ENCODE results near the gene UBXN10.

DNA sequence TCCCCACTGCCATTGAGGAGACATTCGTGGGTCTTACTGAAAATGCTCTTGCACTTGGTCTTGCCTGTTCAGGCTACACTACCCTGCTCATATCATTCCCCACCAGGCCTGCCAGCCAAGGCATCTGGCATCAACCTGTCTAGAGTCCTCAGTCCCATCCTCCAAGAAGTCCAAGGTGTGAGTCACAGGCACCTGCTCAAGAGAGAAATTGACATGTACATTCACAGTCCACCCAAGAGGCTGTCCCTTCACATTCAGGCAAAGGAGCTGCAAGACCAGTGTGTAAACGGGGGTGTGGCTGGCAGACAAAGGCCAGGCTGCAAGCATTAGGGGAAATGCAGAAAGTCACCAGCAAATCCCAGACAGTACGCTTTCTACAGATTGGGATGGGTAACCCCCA, 13.5 kb downstream of the UBXN10 start:
- TF ChIP-seq, protein P1, sequence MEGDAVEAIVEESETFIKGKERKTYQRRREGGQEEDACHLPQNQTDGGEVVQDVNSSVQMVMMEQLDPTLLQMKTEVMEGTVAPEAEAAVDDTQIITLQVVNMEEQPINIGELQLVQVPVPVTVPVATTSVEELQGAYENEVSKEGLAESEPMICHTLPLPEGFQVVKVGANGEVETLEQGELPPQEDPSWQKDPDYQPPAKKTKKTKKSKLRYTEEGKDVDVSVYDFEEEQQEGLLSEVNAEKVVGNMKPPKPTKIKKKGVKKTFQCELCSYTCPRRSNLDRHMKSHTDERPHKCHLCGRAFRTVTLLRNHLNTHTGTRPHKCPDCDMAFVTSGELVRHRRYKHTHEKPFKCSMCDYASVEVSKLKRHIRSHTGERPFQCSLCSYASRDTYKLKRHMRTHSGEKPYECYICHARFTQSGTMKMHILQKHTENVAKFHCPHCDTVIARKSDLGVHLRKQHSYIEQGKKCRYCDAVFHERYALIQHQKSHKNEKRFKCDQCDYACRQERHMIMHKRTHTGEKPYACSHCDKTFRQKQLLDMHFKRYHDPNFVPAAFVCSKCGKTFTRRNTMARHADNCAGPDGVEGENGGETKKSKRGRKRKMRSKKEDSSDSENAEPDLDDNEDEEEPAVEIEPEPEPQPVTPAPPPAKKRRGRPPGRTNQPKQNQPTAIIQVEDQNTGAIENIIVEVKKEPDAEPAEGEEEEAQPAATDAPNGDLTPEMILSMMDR (IDR thresholded peaks at IDR 0.05): no peak
- no peak for TF ChIP-seq ZFX (IDR thresholded peaks at IDR 0.05; ENCODE audit: borderline replicate concordance)

Data from 22Rv1 (cell line).